T-helper 2 cell treated with Interferon-gamma antibody and Interleukin-4, amounts not matched to agents 100 ng/mL and 5 ng/mL, for 36 hours (primary cell): ENCODE results near the gene NMRK1. TPM values are rescaled to one million over a fixed set of nuclear protein-coding genes. Genes with fewer than 3 reads are reported as not detected.

Experiments
- total RNA-seq: library from RNA; stranded (reverse); gene quantifications from 2 replicates; pipeline ENCODE4 v1.2.3, GENCODE V29; 2022

NMRK1 gene
- total RNA-seq, 1 donor from 2014 or later = 15.7 TPM

Other genes with a start within 250 kb of the NMRK1 start
- gene TRPM6, start 200.2 kb downstream of the NMRK1 start, total RNA-seq = 0.05 TPM in 1 of 2 replicates, not detected in the other
- 17.1 and 17.3 TPM in 2 replicates for gene C9orf40, start 135.2 kb downstream of the NMRK1 start, total RNA-seq
- 36.6 and 38.7 TPM in 2 replicates for gene CARNMT1, start 59.9 kb downstream of the NMRK1 start, total RNA-seq
- gene OSTF1, start 359 bp upstream of the NMRK1 start, total RNA-seq = 116 and 120 TPM in 2 replicates